HepG2 (cell line): ENCODE data around the gene MICAL3.

Experiments used
- IRX3 ChIP-seq: sonication (generic); formaldehyde crosslinking; IDR thresholded peaks from 2 replicates; pipeline ENCODE4 v1.8.1; 2023; ENCODE audit warnings: mild to moderate bottlenecking, low read depth, missing genetic modification reagents, borderline replicate concordance
- PAX8 ChIP-seq: sonication (generic); formaldehyde crosslinking; IDR thresholded peaks from 2 replicates; pipeline ENCODE4 v1.8.0; 2022; ENCODE audit warnings: mild to moderate bottlenecking, missing genetic modification reagents, borderline replicate concordance
- YY1 ChIP-seq: IDR thresholded peaks from 2 replicates; pipeline ENCODE4 v1.6.1; 2011; ENCODE audit warnings: low read length, low read depth, moderate library complexity, mild to moderate bottlenecking; ENCODE audit not compliant: insufficient read depth, insufficient replicate concordance
- ZFP41 ChIP-seq: sonication (generic); formaldehyde crosslinking; IDR thresholded peaks from 2 replicates; pipeline ENCODE4 v1.4.0; 2020; ENCODE audit warnings: mild to moderate bottlenecking, missing genetic modification reagents, borderline replicate concordance
- ZNF878 ChIP-seq: sonication (generic); formaldehyde crosslinking; IDR thresholded peaks from 2 replicates; pipeline ENCODE4 v1.8.1; 2023; ENCODE audit warnings: mild to moderate bottlenecking, missing genetic modification reagents, moderate library complexity
- TF ChIP-seq, protein P1 (sequence below), 2 experiments: sonication (generic) in 1 of 2; formaldehyde crosslinking in 1 of 2; IDR thresholded peaks; 2 replicates each; pipeline versions ENCODE4 v1.6.1 to v1.9.0; 2014 to 2022; ENCODE audit warnings: antibody characterized with exemption in 1 of 2, borderline replicate concordance in 1 of 2, inconsistent platforms in 1 of 2, low read depth in 1 of 2, missing genetic modification reagents in 1 of 2
- TF ChIP-seq, protein P2 (sequence below): sonication (generic); formaldehyde crosslinking; IDR thresholded peaks from 2 replicates; pipeline ENCODE4 v1.4.0; 2020; ENCODE audit warnings: missing genetic modification reagents
- TF ChIP-seq, protein P3 (sequence below): fragments of 450-650 bp; IDR thresholded peaks from 2 replicates; pipeline ENCODE4 v1.6.1; 2016

DNA sequence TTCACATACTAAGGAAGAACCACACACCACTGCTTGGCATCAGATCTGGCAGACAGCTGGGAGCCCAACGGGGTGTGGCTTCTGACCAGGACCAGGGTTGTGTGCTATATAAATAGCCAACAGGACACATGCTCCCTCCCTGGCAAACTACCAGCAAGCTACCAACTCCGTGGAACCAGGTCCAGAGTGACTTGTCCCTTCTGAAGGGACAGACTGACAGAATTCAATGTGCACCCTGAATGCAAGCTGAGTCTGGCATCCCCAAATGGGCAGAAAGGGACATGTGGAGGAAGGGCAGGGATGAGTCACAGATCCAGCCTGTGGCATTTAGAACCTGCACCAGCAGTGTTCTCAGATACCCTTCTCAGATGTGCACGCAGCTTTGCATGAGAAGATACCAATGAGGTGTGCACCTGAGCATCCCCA lies 92.9 kb downstream of the MICAL3 start:
- TF ChIP-seq, protein P1, sequence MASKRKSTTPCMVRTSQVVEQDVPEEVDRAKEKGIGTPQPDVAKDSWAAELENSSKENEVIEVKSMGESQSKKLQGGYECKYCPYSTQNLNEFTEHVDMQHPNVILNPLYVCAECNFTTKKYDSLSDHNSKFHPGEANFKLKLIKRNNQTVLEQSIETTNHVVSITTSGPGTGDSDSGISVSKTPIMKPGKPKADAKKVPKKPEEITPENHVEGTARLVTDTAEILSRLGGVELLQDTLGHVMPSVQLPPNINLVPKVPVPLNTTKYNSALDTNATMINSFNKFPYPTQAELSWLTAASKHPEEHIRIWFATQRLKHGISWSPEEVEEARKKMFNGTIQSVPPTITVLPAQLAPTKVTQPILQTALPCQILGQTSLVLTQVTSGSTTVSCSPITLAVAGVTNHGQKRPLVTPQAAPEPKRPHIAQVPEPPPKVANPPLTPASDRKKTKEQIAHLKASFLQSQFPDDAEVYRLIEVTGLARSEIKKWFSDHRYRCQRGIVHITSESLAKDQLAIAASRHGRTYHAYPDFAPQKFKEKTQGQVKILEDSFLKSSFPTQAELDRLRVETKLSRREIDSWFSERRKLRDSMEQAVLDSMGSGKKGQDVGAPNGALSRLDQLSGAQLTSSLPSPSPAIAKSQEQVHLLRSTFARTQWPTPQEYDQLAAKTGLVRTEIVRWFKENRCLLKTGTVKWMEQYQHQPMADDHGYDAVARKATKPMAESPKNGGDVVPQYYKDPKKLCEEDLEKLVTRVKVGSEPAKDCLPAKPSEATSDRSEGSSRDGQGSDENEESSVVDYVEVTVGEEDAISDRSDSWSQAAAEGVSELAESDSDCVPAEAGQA (IDR thresholded peaks at IDR 0.05; ENCODE audit: low read depth) = no peak
- TF ChIP-seq, protein P1 (CRISPR knock-in tag; IDR thresholded peaks at IDR 0.05; ENCODE audit: borderline replicate concordance) = no peak
- no peak for TF ChIP-seq IRX3
- no peak for TF ChIP-seq PAX8 (CRISPR knock-in tag)
- TF ChIP-seq, protein P2, sequence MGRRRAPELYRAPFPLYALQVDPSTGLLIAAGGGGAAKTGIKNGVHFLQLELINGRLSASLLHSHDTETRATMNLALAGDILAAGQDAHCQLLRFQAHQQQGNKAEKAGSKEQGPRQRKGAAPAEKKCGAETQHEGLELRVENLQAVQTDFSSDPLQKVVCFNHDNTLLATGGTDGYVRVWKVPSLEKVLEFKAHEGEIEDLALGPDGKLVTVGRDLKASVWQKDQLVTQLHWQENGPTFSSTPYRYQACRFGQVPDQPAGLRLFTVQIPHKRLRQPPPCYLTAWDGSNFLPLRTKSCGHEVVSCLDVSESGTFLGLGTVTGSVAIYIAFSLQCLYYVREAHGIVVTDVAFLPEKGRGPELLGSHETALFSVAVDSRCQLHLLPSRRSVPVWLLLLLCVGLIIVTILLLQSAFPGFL (CRISPR knock-in tag) = no peak
- no peak for TF ChIP-seq ZNF878 (CRISPR knock-in tag)
- TF ChIP-seq, protein P3, sequence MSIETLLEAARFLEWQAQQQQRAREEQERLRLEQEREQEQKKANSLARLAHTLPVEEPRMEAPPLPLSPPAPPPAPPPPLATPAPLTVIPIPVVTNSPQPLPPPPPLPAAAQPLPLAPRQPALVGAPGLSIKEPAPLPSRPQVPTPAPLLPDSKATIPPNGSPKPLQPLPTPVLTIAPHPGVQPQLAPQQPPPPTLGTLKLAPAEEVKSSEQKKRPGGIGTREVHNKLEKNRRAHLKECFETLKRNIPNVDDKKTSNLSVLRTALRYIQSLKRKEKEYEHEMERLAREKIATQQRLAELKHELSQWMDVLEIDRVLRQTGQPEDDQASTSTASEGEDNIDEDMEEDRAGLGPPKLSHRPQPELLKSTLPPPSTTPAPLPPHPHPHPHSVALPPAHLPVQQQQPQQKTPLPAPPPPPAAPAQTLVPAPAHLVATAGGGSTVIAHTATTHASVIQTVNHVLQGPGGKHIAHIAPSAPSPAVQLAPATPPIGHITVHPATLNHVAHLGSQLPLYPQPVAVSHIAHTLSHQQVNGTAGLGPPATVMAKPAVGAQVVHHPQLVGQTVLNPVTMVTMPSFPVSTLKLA = no peak
- no peak for TF ChIP-seq YY1
- TF ChIP-seq ZFP41 (CRISPR knock-in tag) = no peak
